ENCODE data around the gene ARHGDIA. TPM values are rescaled to one million over a fixed set of nuclear protein-coding genes. Genes with fewer than 3 reads are reported as not detected.

ARHGDIA gene
- total RNA-seq, 2 experiments from 2014 or later = 265 to 715 TPM

- H3K36me3 ChIP-seq (ENCODE audit: insufficient read depth, low read length) = peaks cover 5% of the 10 kb centered on the region; the same call in 1 of the 2 replicates
- no peak overlapping the region for H3K4me3 ChIP-seq (ENCODE audit: low read depth, low read length, poor library complexity, severe bottlenecking)
- ChIA-PET CTCF (ENCODE audit: unreplicated experiment) (no interaction called here), POLR2A (interaction anchor here (0.6 kb wide), 1 partner anchor 258 kb away, joined by 3 read pairs; no protein-coding TSS in a partner anchor)
- TF ChIP-seq CTCF (conservative IDR thresholded peaks at IDR 0.05; ENCODE audit: low read length) = no peak
- no peak for TF ChIP-seq EZH2phosphoT487 (IDR thresholded peaks at IDR 0.05; ENCODE audit: borderline replicate concordance, low read depth, low read length)
- no peak for DNase-seq (ENCODE audit: low spot score)
- H4K20me1 ChIP-seq (ENCODE audit: insufficient read depth, low read length) = no peaks in the 10 kb centered on the region
- no peaks in the 10 kb centered on the region for H3K9me2 ChIP-seq (ENCODE audit: insufficient read depth, low read length)
- no peak overlapping the region for H2AFZ ChIP-seq (ENCODE audit: low read length)
- no peaks in the 10 kb centered on the region for H3K4me1 ChIP-seq (ENCODE audit: insufficient read depth, low read length, poor library complexity, severe bottlenecking)
- H3K9me3 ChIP-seq (ENCODE audit: low read length) = no peaks in the 10 kb centered on the region
- no peak overlapping the region for H3K27ac ChIP-seq (ENCODE audit: low read depth, low read length, poor library complexity, severe bottlenecking)
- no TSS peak for BruUV-seq (replicated peaks)
- no peaks in the 10 kb centered on the region for H3K79me2 ChIP-seq (ENCODE audit: insufficient read depth, low read depth, low read length)
- H3K4me2 ChIP-seq (ENCODE audit: low read length) = no peak overlapping the region
- intact Hi-C loops (cut with micrococcal nuclease; ENCODE audit: unreplicated experiment) = no loop called here
These were observed 50.0 kb downstream of the ARHGDIA start for GRCh38 chr17:81821147-81821546.

GRCh38 chr17:81819708-81820107, 51.4 kb downstream of the ARHGDIA start:
- Histone ChIP-seq H4K20me1 (ENCODE audit: insufficient read depth, low read length) (no peaks in the 10 kb centered on the region), H3K4me3 (ENCODE audit: low read depth, low read length, poor library complexity, severe bottlenecking) (no peak overlapping the region), H3K36me3 (ENCODE audit: insufficient read depth, low read length) (peaks cover 5% of the 10 kb centered on the region; the same call in 1 of the 2 replicates), H3K4me1 (ENCODE audit: insufficient read depth, low read length, poor library complexity, severe bottlenecking) (no peaks in the 10 kb centered on the region), H3K27ac (ENCODE audit: low read depth, low read length, poor library complexity, severe bottlenecking) (no peak overlapping the region), H3K4me2 (ENCODE audit: low read length) (no peak overlapping the region), H3K9me3 (ENCODE audit: low read length) (no peaks in the 10 kb centered on the region), H3K79me2 (ENCODE audit: insufficient read depth, low read depth, low read length) (no peaks in the 10 kb centered on the region), H2AFZ (ENCODE audit: low read length) (no peak overlapping the region), H3K9me2 (ENCODE audit: insufficient read depth, low read length) (no peaks in the 10 kb centered on the region)
- intact Hi-C loops (cut with micrococcal nuclease; ENCODE audit: unreplicated experiment) = no loop called here
- DNase-seq (ENCODE audit: low spot score) = no peak
- TF ChIP-seq CTCF (conservative IDR thresholded peaks at IDR 0.05; ENCODE audit: low read length) (no peak), EZH2phosphoT487 (IDR thresholded peaks at IDR 0.05; ENCODE audit: borderline replicate concordance, low read depth, low read length) (no peak)
- POLR2A ChIA-PET = no interaction called here
- no TSS peak for BruUV-seq (replicated peaks)
- CTCF ChIA-PET (ENCODE audit: unreplicated experiment) = no interaction called here

- TF ChIP-seq EZH2phosphoT487 (IDR thresholded peaks at IDR 0.05; ENCODE audit: borderline replicate concordance, low read depth, low read length) (no peak), CTCF (conservative IDR thresholded peaks at IDR 0.05; ENCODE audit: low read length) (no peak)
- H3K9me3 ChIP-seq (ENCODE audit: low read length) = no peaks in the 10 kb centered on the region
- intact Hi-C loops (cut with micrococcal nuclease; ENCODE audit: unreplicated experiment) = no loop called here
- DNase-seq (ENCODE audit: low spot score) = no peak
- no peak overlapping the region for H3K4me2 ChIP-seq (ENCODE audit: low read length)
- ChIA-PET POLR2A (no interaction called here), CTCF (ENCODE audit: unreplicated experiment) (no interaction called here)
- H3K4me1 ChIP-seq (ENCODE audit: insufficient read depth, low read length, poor library complexity, severe bottlenecking) = no peaks in the 10 kb centered on the region
- peaks cover 2% of the 10 kb centered on the region; the same call in 1 of the 2 replicates for H3K36me3 ChIP-seq (ENCODE audit: insufficient read depth, low read length)
- no peak overlapping the region for H3K4me3 ChIP-seq (ENCODE audit: low read depth, low read length, poor library complexity, severe bottlenecking)
- H3K27ac ChIP-seq (ENCODE audit: low read depth, low read length, poor library complexity, severe bottlenecking) = no peak overlapping the region
- no peaks in the 10 kb centered on the region for H4K20me1 ChIP-seq (ENCODE audit: insufficient read depth, low read length)
- no peak overlapping the region for H2AFZ ChIP-seq (ENCODE audit: low read length)
- no peaks in the 10 kb centered on the region for H3K79me2 ChIP-seq (ENCODE audit: insufficient read depth, low read depth, low read length)
- no TSS peak for BruUV-seq (replicated peaks)
- no peaks in the 10 kb centered on the region for H3K9me2 ChIP-seq (ENCODE audit: insufficient read depth, low read length)
These were observed 53.4 kb downstream of the ARHGDIA start for GRCh38 chr17:81817758-81818147.

Other genes with a start within 250 kb of the ARHGDIA start
Only the 30 nearest of the 31 such genes appear.
- gene TSPAN10, start 234.1 kb downstream of the ARHGDIA start, total RNA-seq (2014; rRNA removed; shearing (Covaris generic)) = 0.95 and 1.3 TPM in 2 replicates
- gene TSPAN10, start 234.1 kb downstream of the ARHGDIA start, total RNA-seq (2022) = 1.7 and 2.4 TPM in 2 replicates
- not detected in 2 replicates for gene PDE6G, start 214.8 kb downstream of the ARHGDIA start, total RNA-seq (2014; rRNA removed; shearing (Covaris generic))
- gene PDE6G, start 214.8 kb downstream of the ARHGDIA start, total RNA-seq (2022) = 0.44 TPM in 1 of 2 replicates, not detected in the other
- 148 and 151 TPM in 2 replicates for gene OXLD1, start 204.7 kb downstream of the ARHGDIA start, total RNA-seq (2014; rRNA removed; shearing (Covaris generic))
- gene OXLD1, start 204.7 kb downstream of the ARHGDIA start, total RNA-seq (2022) = 116 and 121 TPM in 2 replicates
- gene CCDC137, start 204.6 kb downstream of the ARHGDIA start, total RNA-seq (2014; rRNA removed; shearing (Covaris generic)) = 39.4 and 39.9 TPM in 2 replicates
- 61.1 and 61.4 TPM in 2 replicates for gene CCDC137, start 204.6 kb downstream of the ARHGDIA start, total RNA-seq (2022)
- gene ARL16, start 187.5 kb downstream of the ARHGDIA start, total RNA-seq (2014; rRNA removed; shearing (Covaris generic)) = 86.1 and 86.4 TPM in 2 replicates
- gene ARL16, start 187.5 kb downstream of the ARHGDIA start, total RNA-seq (2022) = 49.8 and 52.2 TPM in 2 replicates
- gene HGS, start 187.3 kb downstream of the ARHGDIA start, total RNA-seq (2014; rRNA removed; shearing (Covaris generic)) = 120 and 162 TPM in 2 replicates
- gene HGS, start 187.3 kb downstream of the ARHGDIA start, total RNA-seq (2022) = 175 and 219 TPM in 2 replicates
- gene MRPL12, start 168.0 kb downstream of the ARHGDIA start, total RNA-seq (2014; rRNA removed; shearing (Covaris generic)) = 49.8 and 67.2 TPM in 2 replicates
- gene MRPL12, start 168.0 kb downstream of the ARHGDIA start, total RNA-seq (2022) = 143 and 189 TPM in 2 replicates
- 46.3 and 46.9 TPM in 2 replicates for gene SLC25A10, start 159.1 kb downstream of the ARHGDIA start, total RNA-seq (2014; rRNA removed; shearing (Covaris generic))
- 41.3 and 45.6 TPM in 2 replicates for gene SLC25A10, start 159.1 kb downstream of the ARHGDIA start, total RNA-seq (2022)
- not detected in 2 replicates for gene GCGR, start 67.2 kb downstream of the ARHGDIA start, total RNA-seq (2014; rRNA removed; shearing (Covaris generic))
- not detected in 2 replicates for gene GCGR, start 67.2 kb downstream of the ARHGDIA start, total RNA-seq (2022)
- gene MCRIP1, start 38.0 kb downstream of the ARHGDIA start, total RNA-seq (2014; rRNA removed; shearing (Covaris generic)) = 249 and 288 TPM in 2 replicates
- 170 and 180 TPM in 2 replicates for gene MCRIP1, start 38.0 kb downstream of the ARHGDIA start, total RNA-seq (2022)
- gene PPP1R27, start 36.3 kb downstream of the ARHGDIA start, total RNA-seq (2014; rRNA removed; shearing (Covaris generic)) = not detected in 2 replicates
- not detected in 2 replicates for gene PPP1R27, start 36.3 kb downstream of the ARHGDIA start, total RNA-seq (2022)
- 388 and 393 TPM in 2 replicates for gene P4HB, start 10.8 kb downstream of the ARHGDIA start, total RNA-seq (2014; rRNA removed; shearing (Covaris generic))
- 502 and 577 TPM in 2 replicates for gene P4HB, start 10.8 kb downstream of the ARHGDIA start, total RNA-seq (2022)
- gene ALYREF, start 20.2 kb upstream of the ARHGDIA start, total RNA-seq (2014; rRNA removed; shearing (Covaris generic)) = 474 and 621 TPM in 2 replicates
- 377 and 431 TPM in 2 replicates for gene ALYREF, start 20.2 kb upstream of the ARHGDIA start, total RNA-seq (2022)
- 265 and 315 TPM in 2 replicates for gene ANAPC11, start 20.4 kb upstream of the ARHGDIA start, total RNA-seq (2014; rRNA removed; shearing (Covaris generic))
- gene ANAPC11, start 20.4 kb upstream of the ARHGDIA start, total RNA-seq (2022) = 225 and 227 TPM in 2 replicates
- 3.2 and 3.9 TPM in 2 replicates for gene NPB, start 30.9 kb upstream of the ARHGDIA start, total RNA-seq (2014; rRNA removed; shearing (Covaris generic))
- 2.5 and 2.8 TPM in 2 replicates for gene NPB, start 30.9 kb upstream of the ARHGDIA start, total RNA-seq (2022)
- gene PCYT2, start 40.1 kb upstream of the ARHGDIA start, total RNA-seq (2014; rRNA removed; shearing (Covaris generic)) = 70.1 and 70.4 TPM in 2 replicates
- gene PCYT2, start 40.1 kb upstream of the ARHGDIA start, total RNA-seq (2022) = 104 and 108 TPM in 2 replicates
- gene SIRT7, start 46.8 kb upstream of the ARHGDIA start, total RNA-seq (2014; rRNA removed; shearing (Covaris generic)) = 43.3 and 49.1 TPM in 2 replicates
- 57.6 and 69.3 TPM in 2 replicates for gene SIRT7, start 46.8 kb upstream of the ARHGDIA start, total RNA-seq (2022)
- gene MAFG, start 56.4 kb upstream of the ARHGDIA start, total RNA-seq (2014; rRNA removed; shearing (Covaris generic)) = 16.9 and 22.7 TPM in 2 replicates
- gene MAFG, start 56.4 kb upstream of the ARHGDIA start, total RNA-seq (2022) = 30.1 and 33.6 TPM in 2 replicates
- gene PYCR1, start 66.0 kb upstream of the ARHGDIA start, total RNA-seq (2014; rRNA removed; shearing (Covaris generic)) = 211 and 239 TPM in 2 replicates
- gene PYCR1, start 66.0 kb upstream of the ARHGDIA start, total RNA-seq (2022) = 165 and 173 TPM in 2 replicates
- 0.19 TPM in 1 of 2 replicates, not detected in the other for gene MYADML2, start 75.9 kb upstream of the ARHGDIA start, total RNA-seq (2014; rRNA removed; shearing (Covaris generic))
- not detected in 2 replicates for gene MYADML2, start 75.9 kb upstream of the ARHGDIA start, total RNA-seq (2022)
- 3.6 and 4.4 TPM in 2 replicates for gene NOTUM, start 89.8 kb upstream of the ARHGDIA start, total RNA-seq (2014; rRNA removed; shearing (Covaris generic))
- 0.88 and 1.9 TPM in 2 replicates for gene NOTUM, start 89.8 kb upstream of the ARHGDIA start, total RNA-seq (2022)
- 66.7 and 89.1 TPM in 2 replicates for gene ASPSCR1, start 106.3 kb upstream of the ARHGDIA start, total RNA-seq (2014; rRNA removed; shearing (Covaris generic))
- gene ASPSCR1, start 106.3 kb upstream of the ARHGDIA start, total RNA-seq (2022) = 77.8 and 81.8 TPM in 2 replicates
- gene CENPX, start 151.5 kb upstream of the ARHGDIA start, total RNA-seq (2014; rRNA removed; shearing (Covaris generic)) = 249 and 251 TPM in 2 replicates
- gene CENPX, start 151.5 kb upstream of the ARHGDIA start, total RNA-seq (2022) = 107 and 130 TPM in 2 replicates
- 52.0 and 62.6 TPM in 2 replicates for gene LRRC45, start 152.0 kb upstream of the ARHGDIA start, total RNA-seq (2014; rRNA removed; shearing (Covaris generic))
- gene LRRC45, start 152.0 kb upstream of the ARHGDIA start, total RNA-seq (2022) = 40.9 and 41.2 TPM in 2 replicates
- gene RAC3, start 160.3 kb upstream of the ARHGDIA start, total RNA-seq (2014; rRNA removed; shearing (Covaris generic)) = 15.7 and 24.4 TPM in 2 replicates
- gene RAC3, start 160.3 kb upstream of the ARHGDIA start, total RNA-seq (2022) = 15.1 and 16.4 TPM in 2 replicates
- gene DCXR, start 166.4 kb upstream of the ARHGDIA start, total RNA-seq (2014; rRNA removed; shearing (Covaris generic)) = 138 and 147 TPM in 2 replicates
- 132 and 138 TPM in 2 replicates for gene DCXR, start 166.4 kb upstream of the ARHGDIA start, total RNA-seq (2022)
- gene RFNG, start 180.5 kb upstream of the ARHGDIA start, total RNA-seq (2014; rRNA removed; shearing (Covaris generic)) = 50.5 and 59.4 TPM in 2 replicates
- gene RFNG, start 180.5 kb upstream of the ARHGDIA start, total RNA-seq (2022) = 41.3 and 47.3 TPM in 2 replicates
- gene GPS1, start 180.6 kb upstream of the ARHGDIA start, total RNA-seq (2014; rRNA removed; shearing (Covaris generic)) = 137 and 169 TPM in 2 replicates
- gene GPS1, start 180.6 kb upstream of the ARHGDIA start, total RNA-seq (2022) = 123 and 133 TPM in 2 replicates
- 374 and 388 TPM in 2 replicates for gene DUS1L, start 194.5 kb upstream of the ARHGDIA start, total RNA-seq (2014; rRNA removed; shearing (Covaris generic))
- gene DUS1L, start 194.5 kb upstream of the ARHGDIA start, total RNA-seq (2022) = 300 and 320 TPM in 2 replicates
- 94.4 and 111 TPM in 2 replicates for gene FASN, start 226.9 kb upstream of the ARHGDIA start, total RNA-seq (2014; rRNA removed; shearing (Covaris generic))
- 299 and 364 TPM in 2 replicates for gene FASN, start 226.9 kb upstream of the ARHGDIA start, total RNA-seq (2022)